GM21360 (cell line): ENCODE data around the gene TMEM37.

Experiments used
- ATAC-seq: cut with Tn5 transposase; IDR thresholded peaks from one replicate; pipeline ENCODE4 v1.9.1; 2021; ENCODE audit warnings: mild to moderate bottlenecking, moderate library complexity; ENCODE audit not compliant: unreplicated experiment

TMEM37 gene

GRCh38 chr2:119432851-119433522 is 1.3 kb downstream of the TMEM37 start:
- no peak for ATAC-seq

GRCh38 chr2:119433636-119434327 is 2.1 kb downstream of the TMEM37 start:
- ATAC-seq = no peak

DNA sequence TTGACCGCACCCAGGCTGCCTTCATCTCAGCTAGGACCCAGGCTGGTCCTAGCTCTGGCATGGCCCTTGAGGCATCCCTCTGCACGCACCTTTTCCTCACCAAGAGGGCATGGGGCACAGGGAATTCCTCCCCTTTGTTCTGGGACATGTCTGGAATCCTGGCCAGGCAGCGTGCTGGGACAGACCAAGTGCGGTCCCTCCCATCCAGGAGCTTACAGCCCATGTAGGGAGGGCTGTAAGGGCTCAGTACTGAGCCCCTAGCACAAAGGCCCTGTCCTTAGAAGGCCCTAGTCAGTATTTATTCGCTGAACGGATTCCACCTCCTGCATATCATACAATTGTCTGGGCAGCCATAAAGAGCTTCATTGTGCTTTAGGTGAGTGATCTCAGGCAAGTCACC is 3.0 kb downstream of the TMEM37 start:
- no peak for ATAC-seq

GRCh38 chr2:119435081-119435952 is 3.7 kb downstream of the TMEM37 start:
- no peak for ATAC-seq

DNA sequence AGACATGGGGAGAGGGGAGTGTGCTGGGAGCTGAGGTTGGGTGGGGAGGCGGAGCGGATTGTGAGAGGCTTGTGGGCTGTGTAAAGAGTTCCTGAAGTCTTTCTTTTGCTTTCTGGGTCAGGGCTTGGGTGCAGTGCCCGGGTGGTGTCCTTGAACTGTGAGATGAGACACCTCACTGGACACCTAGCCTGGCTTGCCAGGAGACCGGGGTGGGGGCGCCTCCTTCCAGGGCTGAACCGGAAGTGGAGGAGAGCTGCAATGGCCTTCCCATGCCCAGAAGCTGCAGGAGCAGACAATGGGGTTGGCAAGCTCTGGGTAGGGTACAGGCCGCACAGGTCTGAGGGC is 4.3 kb downstream of the TMEM37 start:
- ATAC-seq = no peak

GRCh38 chr2:119436993-119437772 is 5.5 kb downstream of the TMEM37 start:
- ATAC-seq = no peak

GRCh38 chr2:119438128-119438656 is 6.5 kb downstream of the TMEM37 start:
- ATAC-seq = no peak

DNA sequence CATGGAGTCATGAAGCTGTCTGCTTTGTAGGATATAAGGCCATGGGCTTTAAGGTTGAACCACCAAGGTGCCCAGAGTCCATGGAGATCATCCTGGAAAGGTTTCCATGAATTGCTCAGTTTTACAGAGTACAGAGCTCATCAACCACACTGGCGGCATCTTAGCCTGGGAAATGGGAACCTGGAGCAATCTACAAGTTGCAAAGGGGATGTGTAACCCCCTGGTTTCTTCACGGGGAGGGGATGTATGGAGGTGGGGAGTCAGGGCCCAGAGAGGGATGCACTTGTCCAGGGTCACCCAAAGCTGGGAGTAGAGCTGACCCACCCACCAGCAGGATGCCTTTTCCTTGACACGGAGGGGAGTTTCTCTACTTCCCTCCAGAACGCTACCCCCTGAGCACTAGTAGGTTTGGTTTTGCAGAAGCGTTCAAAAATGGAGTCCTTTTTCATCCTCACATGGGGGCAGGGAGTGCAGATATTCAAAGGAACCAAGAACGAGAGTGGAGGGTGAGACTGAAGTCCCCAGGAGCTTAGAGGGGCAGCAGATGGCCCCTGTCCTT is 7.2 kb downstream of the TMEM37 start:
- ATAC-seq = no peak

GRCh38 chr2:119439574-119440500 is 8.2 kb downstream of the TMEM37 start:
- no peak for ATAC-seq

GRCh38 chr2:119440501-119440870 is 8.8 kb downstream of the TMEM37 start:
- ATAC-seq = no peak

- ATAC-seq = no peak
Observed at GRCh38 chr2:119440873-119441272, 9.2 kb downstream of the TMEM37 start.

- ATAC-seq = no peak
Observed at GRCh38 chr2:119441376-119442225, 9.9 kb downstream of the TMEM37 start.

DNA sequence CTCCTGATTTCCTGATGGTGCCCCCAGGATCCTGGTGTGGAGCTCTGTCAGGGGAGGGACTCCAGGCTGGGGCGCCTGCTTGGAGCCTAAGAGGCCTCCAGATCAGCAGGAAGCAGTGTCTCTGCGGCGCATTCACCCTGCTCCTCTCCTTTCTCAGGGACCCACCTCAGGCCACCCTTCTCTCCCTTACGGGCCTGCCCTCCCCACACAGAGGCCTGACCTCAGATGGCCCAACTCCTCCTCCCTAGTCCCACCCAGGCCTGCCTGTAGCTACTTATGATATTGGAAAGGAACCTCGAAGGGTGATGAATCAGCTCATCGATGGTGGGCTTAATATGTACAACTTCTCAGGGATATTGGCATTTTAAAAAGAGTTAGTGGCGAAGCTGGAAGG is 10.6 kb downstream of the TMEM37 start:
- ATAC-seq = no peak

- no peak for ATAC-seq
Observed at GRCh38 chr2:119442850-119443249, 11.2 kb downstream of the TMEM37 start.

DNA sequence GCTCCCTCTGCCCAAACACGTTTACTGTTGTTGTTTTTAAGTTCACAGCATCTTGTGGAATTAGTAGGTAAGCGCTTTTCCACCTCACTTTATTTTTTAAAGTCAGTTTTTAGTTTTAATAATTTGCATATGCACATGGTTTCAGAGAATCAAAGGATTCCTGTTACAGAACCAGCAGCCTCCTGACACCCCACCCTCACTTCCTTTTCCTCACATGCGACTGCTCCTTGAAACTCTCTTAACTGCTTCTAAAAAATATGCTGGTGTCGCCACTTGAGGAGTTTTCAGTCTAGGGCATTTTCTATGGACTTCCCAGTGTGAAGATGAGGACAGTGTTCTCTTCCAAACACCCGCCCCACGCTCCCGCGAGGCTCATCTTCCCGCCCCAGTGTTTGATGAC is 14.4 kb downstream of the TMEM37 start:
- no peak for ATAC-seq

- no peak for ATAC-seq
Observed at GRCh38 chr2:119448427-119449141, 16.9 kb downstream of the TMEM37 start.

- no peak for ATAC-seq
Observed at GRCh38 chr2:119449521-119449920, 17.9 kb downstream of the TMEM37 start.
